Omental fat pad (tissue), 4 donors: ENCODE data around the gene HOXD11. TPM values are rescaled to one million over a fixed set of nuclear protein-coding genes. Genes with fewer than 3 reads are reported as not detected.

Experiments used
- ATAC-seq: fragments of 150-250 bp; one replicate; pipeline ENCODE4 v1.9.1; 2016; ENCODE audit warnings: mild to moderate bottlenecking, moderate library complexity; ENCODE audit not compliant: low FRiP score
- DNase-seq: peaks from one replicate; pipeline ENCODE4 v3.0.0-alpha.2; 2019; ENCODE audit warnings: low spot score
- CTCF ChIP-seq, 3 donors: fragments of 450-650 bp; IDR thresholded peaks; one replicate each; pipeline ENCODE4 v1.5.1; 2016 to 2017; ENCODE audit warnings: antibody characterized with exemption in 3 of 3, mild to moderate bottlenecking in 3 of 3, moderate library complexity in 2 of 3
- total RNA-seq, 4 donors: library from RNA; depleted of rRNA; stranded (reverse); fragments of >200 nt; gene quantifications; one replicate each; pipeline ENCODE4 v1.1.0, GENCODE V29; 2016

The HOXD11 gene
- total RNA-seq, 4 donors from 2014 or later, result not detected

- TF ChIP-seq CTCF (IDR thresholded peaks at IDR 0.05), result no peak
- DNase-seq, result no peak
- ATAC-seq, result no peak
Observed at GRCh38 chr2:176099728-176100546, 7.1 kb upstream of the HOXD11 start, which contains the start of gene HOXD12. Gene HOXD12 (plus strand): TSS chr2:176099795. CDS start chr2:176099802, 7 bp downstream.

- ATAC-seq (no peak), DNase-seq (no peak)
- no peak for TF ChIP-seq CTCF (IDR thresholded peaks at IDR 0.05)
Observed at GRCh38 chr2:176100547-176101140, 6.4 kb upstream of the HOXD11 start.

GRCh38 chr2:176101216-176101830 is 5.8 kb upstream of the HOXD11 start:
- DNase-seq (no peak), ATAC-seq (no peak)
- no peak for TF ChIP-seq CTCF (IDR thresholded peaks at IDR 0.05)

- DNase-seq (no peak), ATAC-seq (no peak)
- no peak for TF ChIP-seq CTCF (IDR thresholded peaks at IDR 0.05)
Observed at GRCh38 chr2:176101842-176102241, 5.2 kb upstream of the HOXD11 start.

- DNase-seq (no peak), ATAC-seq (no peak)
- TF ChIP-seq CTCF (IDR thresholded peaks at IDR 0.05), result no peak
Observed at GRCh38 chr2:176102309-176102866, 4.7 kb upstream of the HOXD11 start.

GRCh38 chr2:176103194-176103593 is 3.9 kb upstream of the HOXD11 start:
- DNase-seq (no peak), ATAC-seq (no peak)
- TF ChIP-seq CTCF (IDR thresholded peaks at IDR 0.05), result no peak
